Astrocyte (in vitro differentiated cells and primary cell): Measurements from ENCODE around the gene KRTAP5-6. TPM values are rescaled to one million over a fixed set of nuclear protein-coding genes. Genes with fewer than 3 reads are reported as not detected.
"Not testable (repeated sequence)": the region's sequence is repeated elsewhere in the genome, so short reads cannot be mapped to it uniquely, and the experiment has no call there.

Experiments
- DNase-seq: peaks from one replicate; pipeline ENCODE4 v3.0.0-alpha.2; 2010; ENCODE audit warnings: low read depth
- FAIRE-seq: peaks from 2 replicates; lab custom pipeline; 2011; peaks lifted over from hg19 to GRCh38; lab: Jason Lieb, UNC
- H2AFZ ChIP-seq: 2 replicates; pipeline ENCODE4 v1.6.0; 2012; ENCODE audit warnings: low read depth, low read length, inconsistent platforms
- H3K27ac ChIP-seq: 2 replicates; pipeline ENCODE4 v1.5.1; 2011; ENCODE audit warnings: low read depth, low read length, inconsistent platforms
- H3K27me3 ChIP-seq: 2 replicates; pipeline ENCODE4 v1.6.0; 2011; ENCODE audit warnings: low read length, inconsistent platforms; ENCODE audit not compliant: insufficient read depth
- H3K36me3 ChIP-seq: 2 replicates; pipeline ENCODE4 v1.5.1; 2011; ENCODE audit warnings: low read length, inconsistent platforms; ENCODE audit not compliant: insufficient read depth
- H3K4me1 ChIP-seq: 2 replicates; pipeline ENCODE4 v1.5.1; 2011; ENCODE audit warnings: low read length, inconsistent platforms; ENCODE audit not compliant: insufficient read depth
- H3K4me2 ChIP-seq: 2 replicates; pipeline ENCODE4 v1.6.0; 2012; ENCODE audit warnings: low read length, inconsistent platforms
- H3K4me3 ChIP-seq: 2 replicates; pipeline ENCODE4 v1.5.1; 2011; ENCODE audit warnings: low read depth, mild to moderate bottlenecking, low read length, inconsistent platforms; ENCODE audit not compliant: insufficient read depth
- H3K79me2 ChIP-seq: 2 replicates; pipeline ENCODE4 v1.6.0; 2012; ENCODE audit warnings: mild to moderate bottlenecking, low read length, inconsistent platforms; ENCODE audit not compliant: insufficient read depth
- H3K9ac ChIP-seq: 2 replicates; pipeline ENCODE4 v1.6.0; 2012; ENCODE audit warnings: mild to moderate bottlenecking, low read length, inconsistent platforms
- H3K9me3 ChIP-seq: 2 replicates; pipeline ENCODE4 v1.5.1; 2012; ENCODE audit warnings: low read depth, mild to moderate bottlenecking, low read length, inconsistent platforms; ENCODE audit not compliant: insufficient read depth
- H4K20me1 ChIP-seq: 2 replicates; pipeline ENCODE4 v1.6.0; 2012; ENCODE audit warnings: low read length, inconsistent platforms; ENCODE audit not compliant: insufficient read depth
- H3K27ac Mint-ChIP-seq: one replicate; pipeline ENCODE4 v1.8.0; 2021; ENCODE audit warnings: mild to moderate bottlenecking, mixed read lengths; ENCODE audit not compliant: unreplicated experiment
- H3K27me3 Mint-ChIP-seq: one replicate; pipeline ENCODE4 v1.8.0; 2021; ENCODE audit warnings: low read depth, mixed read lengths; ENCODE audit not compliant: unreplicated experiment
- H3K36me3 Mint-ChIP-seq: one replicate; pipeline ENCODE4 v1.8.0; 2021; ENCODE audit warnings: low read depth, mixed read lengths; ENCODE audit not compliant: unreplicated experiment
- H3K4me1 Mint-ChIP-seq: one replicate; pipeline ENCODE4 v1.8.0; 2021; ENCODE audit warnings: low read depth, mixed read lengths; ENCODE audit not compliant: unreplicated experiment
- H3K4me3 Mint-ChIP-seq: one replicate; pipeline ENCODE4 v1.8.0; 2021; ENCODE audit warnings: mild to moderate bottlenecking, moderate library complexity, mixed read lengths; ENCODE audit not compliant: unreplicated experiment
- H3K9me3 Mint-ChIP-seq: one replicate; pipeline ENCODE4 v1.8.0; 2021; ENCODE audit warnings: mild to moderate bottlenecking, mixed read lengths; ENCODE audit not compliant: unreplicated experiment
- EZH2 ChIP-seq: IDR thresholded peaks from 2 replicates; pipeline ENCODE4 v1.6.1; 2012; ENCODE audit warnings: mild to moderate bottlenecking, low read length, inconsistent platforms; ENCODE audit not compliant: insufficient read depth
- total RNA-seq: library from RNA; stranded (reverse); gene quantifications from 2 replicates; pipeline ENCODE4 v1.2.1, GENCODE V29; 2021
- TF ChIP-seq, protein P1 (sequence below): IDR thresholded peaks from 2 replicates; pipeline ENCODE4 v1.5.1; 2011; ENCODE audit warnings: low read depth, mild to moderate bottlenecking, inconsistent platforms, low read length, moderate library complexity; ENCODE audit not compliant: insufficient read depth

KRTAP5-6 gene
- total RNA-seq, 1 donor from 2014 or later, result not detected

DNA sequence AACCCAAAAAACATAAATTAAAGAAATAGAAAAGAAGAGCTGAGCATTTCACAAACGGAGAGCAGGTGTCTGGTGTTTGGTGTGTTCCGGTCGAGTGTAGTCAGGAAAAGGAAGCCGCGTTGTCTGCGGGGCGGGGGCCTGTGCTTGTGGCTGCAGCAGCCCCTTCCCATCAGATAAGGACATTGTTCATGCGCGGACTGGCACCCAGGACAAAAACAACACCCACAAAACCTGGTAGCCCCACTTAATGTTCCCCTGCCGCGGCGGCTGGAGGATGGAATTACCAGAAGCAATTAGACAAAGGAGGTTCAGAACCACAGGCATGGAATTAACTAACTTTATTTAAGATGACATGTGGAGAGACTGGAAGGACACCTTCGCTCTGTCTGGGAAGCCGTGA, 37.5 kb upstream of the KRTAP5-6 start:
- Histone ChIP-seq H3K36me3 (no peaks in the 10 kb centered on the region), H3K27ac (no peak overlapping the region), H3K9ac (no peak overlapping the region), H2AFZ (no peak overlapping the region), H3K9me3 (no peaks in the 10 kb centered on the region), H3K4me2 (no peak overlapping the region), H3K27me3 (peaks cover 11% of the 10 kb centered on the region), H4K20me1 (no peaks in the 10 kb centered on the region), H3K79me2 (no peaks in the 10 kb centered on the region), H3K4me1 (no peaks in the 10 kb centered on the region), H3K4me3 (no peak overlapping the region)
- H3K36me3 Mint-ChIP-seq, result peaks cover 3% of the 10 kb centered on the region
- no peaks in the 10 kb centered on the region for H3K9me3 Mint-ChIP-seq
- no peak overlapping the region for H3K4me3 Mint-ChIP-seq
- DNase-seq (no peak), FAIRE-seq (no peak)
- peaks cover 53% of the 10 kb centered on the region for H3K27me3 Mint-ChIP-seq
- no peak for TF ChIP-seq EZH2
- TF ChIP-seq, protein P1, sequence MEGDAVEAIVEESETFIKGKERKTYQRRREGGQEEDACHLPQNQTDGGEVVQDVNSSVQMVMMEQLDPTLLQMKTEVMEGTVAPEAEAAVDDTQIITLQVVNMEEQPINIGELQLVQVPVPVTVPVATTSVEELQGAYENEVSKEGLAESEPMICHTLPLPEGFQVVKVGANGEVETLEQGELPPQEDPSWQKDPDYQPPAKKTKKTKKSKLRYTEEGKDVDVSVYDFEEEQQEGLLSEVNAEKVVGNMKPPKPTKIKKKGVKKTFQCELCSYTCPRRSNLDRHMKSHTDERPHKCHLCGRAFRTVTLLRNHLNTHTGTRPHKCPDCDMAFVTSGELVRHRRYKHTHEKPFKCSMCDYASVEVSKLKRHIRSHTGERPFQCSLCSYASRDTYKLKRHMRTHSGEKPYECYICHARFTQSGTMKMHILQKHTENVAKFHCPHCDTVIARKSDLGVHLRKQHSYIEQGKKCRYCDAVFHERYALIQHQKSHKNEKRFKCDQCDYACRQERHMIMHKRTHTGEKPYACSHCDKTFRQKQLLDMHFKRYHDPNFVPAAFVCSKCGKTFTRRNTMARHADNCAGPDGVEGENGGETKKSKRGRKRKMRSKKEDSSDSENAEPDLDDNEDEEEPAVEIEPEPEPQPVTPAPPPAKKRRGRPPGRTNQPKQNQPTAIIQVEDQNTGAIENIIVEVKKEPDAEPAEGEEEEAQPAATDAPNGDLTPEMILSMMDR, result no peak
- no peak overlapping the region for H3K27ac Mint-ChIP-seq
- H3K4me1 Mint-ChIP-seq, result no peaks in the 10 kb centered on the region

DNA sequence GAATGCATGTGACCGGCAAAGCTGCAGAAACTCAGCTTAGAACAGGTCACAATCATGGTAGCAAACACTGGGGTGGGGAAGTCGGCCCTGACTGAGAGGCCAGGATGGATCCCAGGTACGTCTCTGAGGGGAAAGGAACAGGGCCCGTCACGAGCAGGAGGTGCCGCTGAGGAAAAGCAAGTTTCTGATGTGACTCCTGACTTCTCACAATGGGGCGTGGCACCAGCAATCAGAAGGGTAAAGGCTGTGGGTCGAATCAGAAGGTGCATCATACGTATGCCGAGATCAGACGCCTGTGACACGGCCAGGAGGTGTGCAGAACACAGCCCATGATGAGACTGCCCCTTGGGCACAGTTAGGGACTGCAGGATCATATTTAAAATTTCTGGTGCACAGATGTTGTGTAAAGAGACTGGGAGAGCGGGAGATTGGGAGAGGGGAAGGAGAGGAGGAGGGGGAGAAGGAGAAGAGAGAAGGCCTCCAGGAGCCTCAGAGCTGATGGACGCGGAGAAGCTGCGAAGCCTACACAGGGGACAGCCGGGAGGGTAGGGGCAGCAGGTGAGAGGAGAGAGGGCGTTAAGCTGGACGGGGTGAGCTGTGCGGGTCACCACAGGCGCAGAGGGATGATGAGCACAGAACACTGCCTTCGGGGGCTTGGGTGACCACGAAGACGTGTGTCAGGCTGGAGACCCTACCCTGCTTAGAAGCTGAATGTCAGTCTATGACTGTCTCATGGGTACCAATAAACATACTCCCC, 36.7 kb upstream of the KRTAP5-6 start:
- H3K79me2 ChIP-seq, result no peaks in the 10 kb centered on the region
- Mint-ChIP-seq H3K36me3 (peaks cover 3% of the 10 kb centered on the region), H3K27ac (no peak overlapping the region), H3K4me1 (no peaks in the 10 kb centered on the region), H3K27me3 (peaks cover 50% of the 10 kb centered on the region), H3K9me3 (no peaks in the 10 kb centered on the region), H3K4me3 (no peak overlapping the region)
- H3K4me2 ChIP-seq, result no peak overlapping the region
- H3K4me3 ChIP-seq, result no peak overlapping the region
- H3K27me3 ChIP-seq, result peaks cover 11% of the 10 kb centered on the region
- no peak overlapping the region for H2AFZ ChIP-seq
- H3K9me3 ChIP-seq, result no peaks in the 10 kb centered on the region
- TF ChIP-seq EZH2, result no peak
- TF ChIP-seq, protein P1, result no peak
- no peak overlapping the region for H3K27ac ChIP-seq
- no peak overlapping the region for H3K9ac ChIP-seq
- H3K4me1 ChIP-seq, result no peaks in the 10 kb centered on the region
- DNase-seq (no peak), FAIRE-seq (no peak)
- no peaks in the 10 kb centered on the region for H3K36me3 ChIP-seq
- H4K20me1 ChIP-seq, result no peaks in the 10 kb centered on the region

DNA sequence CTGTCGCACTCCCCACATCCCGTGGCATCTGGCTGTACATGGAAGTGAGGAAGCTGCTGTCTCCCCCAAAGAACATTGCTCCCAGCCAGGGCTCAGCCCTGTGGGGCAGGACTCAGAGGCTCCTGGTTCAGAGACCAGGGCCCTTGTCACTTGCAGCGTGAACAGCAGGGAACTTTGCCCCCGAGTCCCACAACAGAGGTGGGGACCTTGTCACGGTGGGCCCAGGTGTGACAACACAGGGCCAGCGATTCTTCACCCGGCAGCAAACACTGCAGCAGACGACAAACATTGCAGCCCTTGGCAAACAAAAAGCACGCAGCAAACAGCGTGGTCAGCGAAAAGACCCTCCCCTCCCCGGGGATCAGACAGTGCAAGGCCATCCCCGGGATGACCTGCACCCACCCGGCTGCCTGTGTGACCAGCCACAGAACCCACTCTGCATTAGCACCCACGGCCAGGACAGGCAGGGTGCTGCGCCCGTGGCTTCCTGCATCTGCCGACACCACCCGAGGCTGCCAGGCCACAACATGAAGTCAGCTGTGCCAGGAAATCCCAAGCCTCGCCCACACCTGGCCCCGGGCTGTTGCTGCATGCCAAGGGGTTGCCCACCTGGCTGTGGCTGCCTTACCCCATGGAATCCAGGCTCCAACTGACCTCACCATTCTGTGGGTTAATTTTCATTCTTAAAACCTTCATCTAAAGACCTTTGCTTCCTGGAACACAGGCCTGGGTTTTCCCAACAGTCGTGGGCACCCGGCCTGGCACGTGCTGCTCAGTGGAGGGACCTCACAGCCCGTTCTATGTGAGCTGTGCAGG, 35.3 kb upstream of the KRTAP5-6 start:
- not testable (repeated sequence) for H3K27ac ChIP-seq, H4K20me1 ChIP-seq, H2AFZ ChIP-seq, H3K4me1 Mint-ChIP-seq, H3K4me3 ChIP-seq, H3K79me2 ChIP-seq, H3K9me3 Mint-ChIP-seq, H3K4me1 ChIP-seq, FAIRE-seq, H3K27ac Mint-ChIP-seq, H3K4me2 ChIP-seq, H3K9ac ChIP-seq, H3K27me3 ChIP-seq, DNase-seq, H3K9me3 ChIP-seq, H3K4me3 Mint-ChIP-seq, H3K36me3 ChIP-seq, H3K36me3 Mint-ChIP-seq
- peaks cover 39% of the 10 kb centered on the region for H3K27me3 Mint-ChIP-seq

DNA sequence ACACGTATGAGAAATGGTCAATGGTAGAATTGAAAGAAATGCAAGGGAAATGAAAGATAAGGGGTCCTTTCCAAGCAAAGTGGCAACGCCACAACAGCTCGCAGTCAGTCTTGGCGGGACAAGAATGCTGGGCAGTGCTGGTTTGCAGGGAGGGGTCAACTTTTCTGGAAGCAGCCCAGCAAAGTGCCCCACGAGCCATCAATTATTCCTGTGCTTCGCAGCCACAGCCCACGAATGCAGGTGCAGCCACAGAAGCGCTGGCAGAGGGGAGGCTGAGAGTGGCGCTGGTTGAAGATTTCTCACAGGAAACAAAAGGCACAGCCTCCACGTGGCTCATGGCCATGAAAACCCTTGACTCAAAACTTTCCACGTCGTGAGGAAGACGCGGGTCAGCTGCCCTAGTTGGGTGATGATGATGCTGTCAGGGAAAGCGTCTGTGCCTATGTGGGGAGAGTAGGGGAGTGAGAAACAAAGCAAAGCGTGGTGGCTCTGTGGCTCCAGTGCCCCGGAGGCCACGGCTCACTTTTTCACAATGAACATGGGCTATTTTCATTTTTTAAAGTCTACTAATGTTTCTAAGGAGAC, 34.2 kb upstream of the KRTAP5-6 start:
- H4K20me1 ChIP-seq, H3K36me3 ChIP-seq, H3K4me3 Mint-ChIP-seq, H3K79me2 ChIP-seq, H3K4me1 Mint-ChIP-seq, H3K27ac Mint-ChIP-seq, H3K9me3 ChIP-seq, H3K4me3 ChIP-seq, H3K27ac ChIP-seq, H3K4me2 ChIP-seq, FAIRE-seq, H2AFZ ChIP-seq, H3K4me1 ChIP-seq, H3K36me3 Mint-ChIP-seq, DNase-seq, H3K9ac ChIP-seq, H3K27me3 ChIP-seq, H3K9me3 Mint-ChIP-seq: not testable (repeated sequence)
- peaks cover 40% of the 10 kb centered on the region for H3K27me3 Mint-ChIP-seq
